OCI-LY7 (cell line): ENCODE results near the gene PLD1. TPM values are rescaled to one million over a fixed set of nuclear protein-coding genes. Genes with fewer than 3 reads are reported as not detected.

Source experiments
- BruUV-seq: library from RNA; stranded (reverse); fragments of 400-500 nt; replicated peaks from 2 replicates; lab custom pipeline; 2021; lab: Mats Ljungman, UMichigan
- CTCF ChIA-PET: fragments of 300-600 bp; sonication (Branson Sonifier 250); formaldehyde crosslinking; loops from one replicate; lab custom pipeline; 2022; ENCODE audit warnings: antibody characterized with exemption; ENCODE audit not compliant: unreplicated experiment; lab: Charles Lee
- POLR2A ChIA-PET: fragments of 300-600 bp; sonication (Branson Sonifier 250); formaldehyde crosslinking; loops from one replicate; lab custom pipeline; 2022; ENCODE audit warnings: antibody characterized with exemption; lab: Charles Lee
- DNase-seq: peaks from one replicate; pipeline ENCODE4 v3.0.0-alpha.2; 2015; ENCODE audit warnings: low spot score
- H2AFZ ChIP-seq: fragments of 200-600 bp; sonication (generic), shearing (Covaris generic); 2 replicates; pipeline ENCODE4 v1.6.1; 2014; ENCODE audit warnings: mild to moderate bottlenecking, antibody characterized with exemption, low read length, moderate library complexity
- H3K27ac ChIP-seq: fragments of 200-600 bp; sonication (generic); 2 replicates; pipeline ENCODE4 v1.5.1; 2014; ENCODE audit warnings: mixed run types, low read depth, mild to moderate bottlenecking, moderate library complexity, low read length, inconsistent platforms; ENCODE audit not compliant: poor library complexity, severe bottlenecking
- H3K36me3 ChIP-seq: fragments of 200-600 bp; sonication (generic); 2 replicates; pipeline ENCODE4 v1.6.1; 2014; ENCODE audit warnings: mild to moderate bottlenecking, antibody characterized with exemption, low read length, moderate library complexity, mixed read lengths; ENCODE audit not compliant: insufficient read depth
- H3K4me1 ChIP-seq: fragments of 200-600 bp; sonication (generic); 2 replicates; pipeline ENCODE4 v1.5.1; 2014; ENCODE audit warnings: mild to moderate bottlenecking, low read length; ENCODE audit not compliant: insufficient read depth, poor library complexity, severe bottlenecking
- H3K4me2 ChIP-seq: fragments of 200-600 bp; sonication (generic); 2 replicates; pipeline ENCODE4 v1.6.1; 2014; ENCODE audit warnings: mild to moderate bottlenecking, low read length
- H3K4me3 ChIP-seq: fragments of 200-600 bp; sonication (generic); 2 replicates; pipeline ENCODE4 v1.5.1; 2014; ENCODE audit warnings: mild to moderate bottlenecking, low read depth, low read length; ENCODE audit not compliant: poor library complexity, severe bottlenecking
- H3K79me2 ChIP-seq: fragments of 200-600 bp; sonication (generic); 2 replicates; pipeline ENCODE4 v1.6.1; 2016; ENCODE audit warnings: low read depth, mild to moderate bottlenecking, low read length, moderate library complexity, mixed read lengths; ENCODE audit not compliant: insufficient read depth
- H3K9me2 ChIP-seq: fragments of 200-600 bp; sonication (generic); 2 replicates; pipeline ENCODE4 v1.6.1; 2016; ENCODE audit warnings: mild to moderate bottlenecking, low read length, mixed read lengths; ENCODE audit not compliant: insufficient read depth
- H3K9me3 ChIP-seq: fragments of 200-600 bp; sonication (generic); 2 replicates; pipeline ENCODE4 v1.6.1; 2014; ENCODE audit warnings: mild to moderate bottlenecking, mixed run types, low read length, mixed read lengths
- H4K20me1 ChIP-seq: fragments of 200-600 bp; sonication (generic); 2 replicates; pipeline ENCODE4 v1.6.1; 2014; ENCODE audit warnings: mild to moderate bottlenecking, antibody characterized with exemption, low read length, moderate library complexity, mixed read lengths; ENCODE audit not compliant: insufficient read depth
- CTCF ChIP-seq: fragments of 200-600 bp; sonication (generic); conservative IDR thresholded peaks from 2 replicates; pipeline ENCODE4 v1.5.1; 2014; ENCODE audit warnings: mild to moderate bottlenecking, antibody characterized with exemption, low read length, moderate library complexity, mixed read lengths
- EZH2phosphoT487 ChIP-seq: fragments of 200-600 bp; sonication (generic); IDR thresholded peaks from 2 replicates; pipeline ENCODE4 v1.6.1; 2018; ENCODE audit warnings: low read depth, borderline replicate concordance, mild to moderate bottlenecking, mixed run types, antibody characterized with exemption, low read length, moderate library complexity, mixed read lengths
- intact Hi-C: fragments of 100-400 bp; cut with micrococcal nuclease; formaldehyde crosslinking; loops from one replicate; pipeline ENCODE4 v1.10.0; 2022; ENCODE audit not compliant: unreplicated experiment
- total RNA-seq, 2 experiments: library from RNA; depleted of rRNA in 1 of 2; stranded (reverse); fragments of >200 nt in 1 of 2; shearing (Covaris generic) in 1 of 2; gene quantifications; 2 replicates each; pipeline ENCODE4 v1.2.3, GENCODE V29; 2014 to 2022

The PLD1 gene
- total RNA-seq, 2 experiments from 2014 or later: not detected

- H4K20me1 ChIP-seq: no peaks in the 10 kb centered on the region
- no peak overlapping the region for H3K4me2 ChIP-seq
- H3K4me3 ChIP-seq: no peak overlapping the region
- no TSS peak for BruUV-seq
- no peaks in the 10 kb centered on the region for H3K9me2 ChIP-seq
- intact Hi-C loops: no loop called here
- POLR2A ChIA-PET: interaction anchor here (0.9 to 1.3 kb wide), 2 partner anchors 9 to 27 kb away, joined by 3 to 4 read pairs; no protein-coding TSS in a partner anchor
- H3K79me2 ChIP-seq: no peaks in the 10 kb centered on the region
- TF ChIP-seq CTCF (no peak), EZH2phosphoT487 (no peak)
- no peaks in the 10 kb centered on the region for H3K4me1 ChIP-seq
- no peak overlapping the region for H2AFZ ChIP-seq
- no peak for DNase-seq
- CTCF ChIA-PET: no interaction called here
- H3K27ac ChIP-seq: no peak overlapping the region
- no peaks in the 10 kb centered on the region for H3K36me3 ChIP-seq
- H3K9me3 ChIP-seq: no peaks in the 10 kb centered on the region
Observed at GRCh38 chr3:171789759-171790505, 20.4 kb downstream of the PLD1 start.

- Histone ChIP-seq H3K79me2 (no peaks in the 10 kb centered on the region), H3K4me3 (no peak overlapping the region), H3K9me3 (no peaks in the 10 kb centered on the region), H2AFZ (no peak overlapping the region), H3K27ac (no peak overlapping the region), H3K4me1 (no peaks in the 10 kb centered on the region), H3K9me2 (no peaks in the 10 kb centered on the region), H3K4me2 (no peak overlapping the region), H4K20me1 (no peaks in the 10 kb centered on the region), H3K36me3 (no peaks in the 10 kb centered on the region)
- BruUV-seq: no TSS peak
- POLR2A ChIA-PET: interaction anchor here (0.6 to 1.6 kb wide), 3 partner anchors 17 to 66 kb away, joined by 3 to 9 read pairs (median 3); no protein-coding TSS in a partner anchor
- CTCF ChIA-PET: interaction anchor here (0.6 kb wide), 1 partner anchor 544 kb away, joined by 3 read pairs; no protein-coding TSS in a partner anchor
- intact Hi-C loops: no loop called here
- TF ChIP-seq CTCF: peak; percentile 29; the same call in 1 of the 2 replicates
- no peak for TF ChIP-seq EZH2phosphoT487
- no peak for DNase-seq
Observed at GRCh38 chr3:171788546-171789351, 21.5 kb downstream of the PLD1 start.
